Measurements from ENCODE around the gene NRTN.

Gene NRTN

GRCh38 chr19:5857203-5858081 lies 52.6 kb downstream of the NRTN start:
- Histone ChIP-seq H3K79me2 (ENCODE audit: insufficient read depth, low read length) (no peaks in the 10 kb centered on the region), H4K20me1 (ENCODE audit: insufficient read depth, low read length) (no peaks in the 10 kb centered on the region), H2AFZ (ENCODE audit: low read depth, low read length) (no peak overlapping the region), H3K4me1 (ENCODE audit: insufficient read depth, low read length) (no peaks in the 10 kb centered on the region), H3K9ac (ENCODE audit: low read depth, low read length) (no peak overlapping the region), H3K27me3 (ENCODE audit: insufficient read depth, low read length, poor library complexity) (peaks cover 4% of the 10 kb centered on the region), H3K4me2 (ENCODE audit: insufficient read depth, low read length) (no peak overlapping the region), H3K36me3 (ENCODE audit: insufficient read depth, low read length) (no peaks in the 10 kb centered on the region), H3K4me3 (ENCODE audit: low read depth in 1 of 2, low read length in 2 of 2) (no peak overlapping the region), H3K27ac (ENCODE audit: low read length) (no peak overlapping the region), H3K9me3 (ENCODE audit: insufficient read depth, low read length, severe bottlenecking) (no peaks in the 10 kb centered on the region)
- TF ChIP-seq EZH2 (IDR thresholded peaks at IDR 0.05; ENCODE audit: borderline replicate concordance, low read depth, low read length, severe bottlenecking), result no peak
- TF ChIP-seq, protein P1, sequence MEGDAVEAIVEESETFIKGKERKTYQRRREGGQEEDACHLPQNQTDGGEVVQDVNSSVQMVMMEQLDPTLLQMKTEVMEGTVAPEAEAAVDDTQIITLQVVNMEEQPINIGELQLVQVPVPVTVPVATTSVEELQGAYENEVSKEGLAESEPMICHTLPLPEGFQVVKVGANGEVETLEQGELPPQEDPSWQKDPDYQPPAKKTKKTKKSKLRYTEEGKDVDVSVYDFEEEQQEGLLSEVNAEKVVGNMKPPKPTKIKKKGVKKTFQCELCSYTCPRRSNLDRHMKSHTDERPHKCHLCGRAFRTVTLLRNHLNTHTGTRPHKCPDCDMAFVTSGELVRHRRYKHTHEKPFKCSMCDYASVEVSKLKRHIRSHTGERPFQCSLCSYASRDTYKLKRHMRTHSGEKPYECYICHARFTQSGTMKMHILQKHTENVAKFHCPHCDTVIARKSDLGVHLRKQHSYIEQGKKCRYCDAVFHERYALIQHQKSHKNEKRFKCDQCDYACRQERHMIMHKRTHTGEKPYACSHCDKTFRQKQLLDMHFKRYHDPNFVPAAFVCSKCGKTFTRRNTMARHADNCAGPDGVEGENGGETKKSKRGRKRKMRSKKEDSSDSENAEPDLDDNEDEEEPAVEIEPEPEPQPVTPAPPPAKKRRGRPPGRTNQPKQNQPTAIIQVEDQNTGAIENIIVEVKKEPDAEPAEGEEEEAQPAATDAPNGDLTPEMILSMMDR (IDR thresholded peaks at IDR 0.05; ENCODE audit: borderline replicate concordance, extremely low read depth, low read length, poor library complexity, severe bottlenecking), result no peak
- no peak for ATAC-seq (ENCODE audit: insufficient read depth, low read depth)
- DNase-seq, result no peak

DNA sequence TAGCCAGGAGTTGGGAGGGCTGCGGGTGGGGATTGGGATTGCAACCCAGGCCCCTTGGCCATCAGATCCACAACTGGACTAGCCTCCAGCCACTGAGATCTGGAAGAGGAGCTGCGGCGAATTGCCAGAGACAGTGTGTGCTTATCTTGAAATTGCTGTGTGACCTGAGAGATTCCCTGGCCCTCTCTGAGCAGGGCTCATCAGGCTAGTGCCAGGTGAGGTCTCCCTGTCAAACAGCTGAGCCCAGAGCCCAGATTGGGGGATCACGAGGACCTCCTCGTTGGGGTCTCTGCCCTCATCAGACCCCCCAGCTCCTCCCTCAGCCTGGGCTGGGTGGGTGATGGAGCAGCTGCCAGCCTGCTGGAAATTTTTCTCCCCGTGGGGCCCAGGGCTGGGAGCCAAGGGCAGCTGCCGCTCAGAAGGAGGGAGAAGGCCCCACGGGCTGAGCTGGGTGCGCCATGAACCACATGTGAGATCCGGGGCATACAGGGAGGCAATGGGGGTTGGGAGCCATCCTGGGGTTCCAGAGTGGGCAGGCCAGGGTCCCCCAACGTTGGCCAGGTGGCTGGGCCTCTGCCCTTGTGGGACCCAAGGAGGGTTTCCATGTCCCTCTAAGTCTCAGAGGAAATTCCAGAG lies 58.3 kb downstream of the NRTN start:
- Histone ChIP-seq H4K20me1 (ENCODE audit: insufficient read depth, low read length) (no peaks in the 10 kb centered on the region), H3K4me2 (ENCODE audit: insufficient read depth, low read length) (no peak overlapping the region), H3K4me3 (ENCODE audit: low read depth in 1 of 2, low read length in 2 of 2) (no peak overlapping the region), H3K4me1 (ENCODE audit: insufficient read depth, low read length) (no peaks in the 10 kb centered on the region), H2AFZ (ENCODE audit: low read depth, low read length) (no peak overlapping the region), H3K9me3 (ENCODE audit: insufficient read depth, low read length, severe bottlenecking) (no peaks in the 10 kb centered on the region), H3K79me2 (ENCODE audit: insufficient read depth, low read length) (no peaks in the 10 kb centered on the region), H3K9ac (ENCODE audit: low read depth, low read length) (no peak overlapping the region), H3K27me3 (ENCODE audit: insufficient read depth, low read length, poor library complexity) (no peaks in the 10 kb centered on the region), H3K27ac (ENCODE audit: low read length) (no peak overlapping the region), H3K36me3 (ENCODE audit: insufficient read depth, low read length) (no peaks in the 10 kb centered on the region)
- ATAC-seq (ENCODE audit: insufficient read depth, low read depth) (no peak), DNase-seq (no peak)
- no peak for TF ChIP-seq EZH2 (IDR thresholded peaks at IDR 0.05; ENCODE audit: borderline replicate concordance, low read depth, low read length, severe bottlenecking)
- TF ChIP-seq, protein P1 (IDR thresholded peaks at IDR 0.05; ENCODE audit: borderline replicate concordance, extremely low read depth, low read length, poor library complexity, severe bottlenecking), result no peak

DNA sequence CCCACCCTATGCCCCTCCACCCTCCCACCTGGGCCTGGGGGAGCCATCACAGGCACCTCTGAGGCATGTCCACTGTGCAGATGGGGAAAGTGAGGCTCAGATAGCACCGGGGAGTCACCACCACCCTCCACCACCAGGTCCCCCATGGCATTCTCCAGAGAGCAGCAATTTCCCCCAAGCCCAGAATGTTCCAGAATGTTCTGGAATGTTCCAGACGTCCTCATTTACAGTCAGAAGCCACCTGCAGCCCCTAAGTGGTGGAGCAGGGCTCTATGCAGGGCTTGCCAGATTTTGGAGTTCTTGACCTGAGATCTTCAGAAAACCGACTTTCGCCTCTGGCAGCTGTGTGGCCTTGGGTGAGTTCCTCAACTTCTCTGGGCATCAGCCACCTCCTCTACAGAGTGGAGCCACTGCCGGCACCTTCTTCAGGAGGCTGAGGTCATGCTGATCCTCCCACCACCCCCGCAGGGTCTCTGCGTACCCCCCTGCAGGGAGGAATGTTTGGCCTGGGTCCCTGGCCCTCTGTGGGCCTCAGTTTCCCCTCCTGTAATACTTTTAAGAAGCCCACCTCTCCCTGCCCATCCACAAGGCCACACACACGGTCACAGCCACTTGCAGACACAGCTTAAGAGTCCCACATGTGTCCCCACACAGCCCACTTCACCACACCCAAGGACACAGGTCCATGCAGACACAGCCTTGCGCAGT lies 59.3 kb downstream of the NRTN start:
- no peak for DNase-seq
- H3K9ac ChIP-seq (ENCODE audit: low read depth, low read length), result no peak overlapping the region
- no peak for TF ChIP-seq EZH2 (IDR thresholded peaks at IDR 0.05; ENCODE audit: borderline replicate concordance, low read depth, low read length, severe bottlenecking)
- TF ChIP-seq, protein P1 (IDR thresholded peaks at IDR 0.05; ENCODE audit: borderline replicate concordance, extremely low read depth, low read length, poor library complexity, severe bottlenecking), result no peak
- H3K4me2 ChIP-seq (ENCODE audit: insufficient read depth, low read length), result no peak overlapping the region
- ATAC-seq (ENCODE audit: insufficient read depth, low read depth), result no peak
- no peak overlapping the region for H2AFZ ChIP-seq (ENCODE audit: low read depth, low read length)
- no peak overlapping the region for H3K4me3 ChIP-seq (ENCODE audit: low read depth in 1 of 2, low read length in 2 of 2)
- no peak overlapping the region for H3K27ac ChIP-seq (ENCODE audit: low read length)
- H3K79me2 ChIP-seq (ENCODE audit: insufficient read depth, low read length), result no peaks in the 10 kb centered on the region
- no peaks in the 10 kb centered on the region for H3K27me3 ChIP-seq (ENCODE audit: insufficient read depth, low read length, poor library complexity)
- no peaks in the 10 kb centered on the region for H3K36me3 ChIP-seq (ENCODE audit: insufficient read depth, low read length)
- no peaks in the 10 kb centered on the region for H3K9me3 ChIP-seq (ENCODE audit: insufficient read depth, low read length, severe bottlenecking)
- no peaks in the 10 kb centered on the region for H4K20me1 ChIP-seq (ENCODE audit: insufficient read depth, low read length)
- H3K4me1 ChIP-seq (ENCODE audit: insufficient read depth, low read length), result no peaks in the 10 kb centered on the region
